Measurements from ENCODE around the gene PRR23A.
"Not testable (repeated sequence)": the region's sequence is repeated elsewhere in the genome, so short reads cannot be mapped to it uniquely, and the experiment has no call there.

Gene PRR23A

GRCh38 chr3:139006051-139006716 is at the start of gene PRR23A:
TSS of gene PRR23A (minus strand) at chr3:139006268. CDS start at chr3:139006268, 0 bp downstream.
- TF ChIP-seq CTCF (conservative IDR thresholded peaks at IDR 0.05; ENCODE audit: low read depth, low read length): no peak
- no peak within 1 kb of the TSS for H3K4me3 ChIP-seq (ENCODE audit: low read length)
- DNase-seq (ENCODE audit: low read depth): no peak

- no peak for DNase-seq (ENCODE audit: low read depth)
- H3K4me3 ChIP-seq (ENCODE audit: low read length): no peak overlapping the region
- no peak for TF ChIP-seq CTCF (conservative IDR thresholded peaks at IDR 0.05; ENCODE audit: low read depth, low read length)
These were observed 46.9 kb upstream of the PRR23A start for GRCh38 chr3:139052802-139053600.

GRCh38 chr3:139044366-139045210 is 38.5 kb upstream of the PRR23A start, which contains the start of gene PRR23C:
TSS of gene PRR23C (minus strand) at chr3:139044892. CDS start at chr3:139044620, 272 bp downstream.
- DNase-seq (ENCODE audit: low read depth): no peak
- TF ChIP-seq CTCF (conservative IDR thresholded peaks at IDR 0.05; ENCODE audit: low read depth, low read length): no peak
- H3K4me3 ChIP-seq (ENCODE audit: low read length): no peak within 1 kb of the TSS

GRCh38 chr3:139043554-139044365 is 37.7 kb upstream of the PRR23A start:
- no peak for DNase-seq (ENCODE audit: low read depth)
- no peak for TF ChIP-seq CTCF (conservative IDR thresholded peaks at IDR 0.05; ENCODE audit: low read depth, low read length)
- no peak overlapping the region for H3K4me3 ChIP-seq (ENCODE audit: low read length)

GRCh38 chr3:139037478-139037877 is 31.4 kb upstream of the PRR23A start:
- no peak overlapping the region for H3K4me3 ChIP-seq (ENCODE audit: low read length)
- no peak for DNase-seq (ENCODE audit: low read depth)
- no peak for TF ChIP-seq CTCF (conservative IDR thresholded peaks at IDR 0.05; ENCODE audit: low read depth, low read length)

- no peak for TF ChIP-seq CTCF (conservative IDR thresholded peaks at IDR 0.05; ENCODE audit: low read depth, low read length)
- no peak for DNase-seq (ENCODE audit: low read depth)
- no peak overlapping the region for H3K4me3 ChIP-seq (ENCODE audit: low read length)
These were observed 26.4 kb upstream of the PRR23A start for GRCh38 chr3:139032326-139033002.

- H3K4me3 ChIP-seq (ENCODE audit: low read length); DNase-seq (ENCODE audit: low read depth): not testable (repeated sequence)
These were observed 24.5 kb upstream of the PRR23A start for GRCh38 chr3:139030576-139030975.
